Activated naive CD8-positive, alpha-beta T cell (primary cell): ENCODE measurements around the gene PRAMEF14.
"Not testable (repeated sequence)": the region's sequence is repeated elsewhere in the genome, so short reads cannot be mapped to it uniquely, and the experiment has no call there.

ENCODE experiments used
- H3K27ac Mint-ChIP-seq: one replicate; pipeline ENCODE4 v1.8.0; 2021; ENCODE audit warnings: mixed read lengths
- H3K27me3 Mint-ChIP-seq: one replicate; pipeline ENCODE4 v1.8.0; 2021; ENCODE audit warnings: mixed read lengths
- H3K36me3 Mint-ChIP-seq: one replicate; pipeline ENCODE4 v1.8.0; 2021; ENCODE audit warnings: mixed read lengths
- H3K4me1 Mint-ChIP-seq: one replicate; pipeline ENCODE4 v1.8.0; 2021; ENCODE audit warnings: low read depth, mixed read lengths
- H3K4me3 Mint-ChIP-seq: one replicate; pipeline ENCODE4 v1.8.0; 2021; ENCODE audit warnings: mild to moderate bottlenecking, mixed read lengths
- H3K9me3 Mint-ChIP-seq: one replicate; pipeline ENCODE4 v1.8.0; 2021; ENCODE audit warnings: low read depth, mixed read lengths

Gene PRAMEF14

GRCh38 chr1:13303239-13303638 lies 43.7 kb downstream of the PRAMEF14 start, which contains the start of gene PRAMEF33:
TSS of gene PRAMEF33 (plus strand) at chr1:13303539. CDS start at chr1:13305955, 2,416 bp downstream.
- H3K9me3 Mint-ChIP-seq, H3K27me3 Mint-ChIP-seq, H3K4me1 Mint-ChIP-seq, H3K4me3 Mint-ChIP-seq, H3K36me3 Mint-ChIP-seq, H3K27ac Mint-ChIP-seq: not testable (repeated sequence)

GRCh38 chr1:13302197-13302596 lies 44.7 kb downstream of the PRAMEF14 start:
- H3K9me3 Mint-ChIP-seq, H3K4me1 Mint-ChIP-seq, H3K27ac Mint-ChIP-seq, H3K36me3 Mint-ChIP-seq, H3K4me3 Mint-ChIP-seq, H3K27me3 Mint-ChIP-seq: not testable (repeated sequence)

GRCh38 chr1:13298699-13299098 lies 48.2 kb downstream of the PRAMEF14 start:
- not testable (repeated sequence) for H3K4me1 Mint-ChIP-seq, H3K4me3 Mint-ChIP-seq, H3K9me3 Mint-ChIP-seq, H3K27ac Mint-ChIP-seq, H3K36me3 Mint-ChIP-seq, H3K27me3 Mint-ChIP-seq

GRCh38 chr1:13297216-13297931 lies 49.6 kb downstream of the PRAMEF14 start:
- H3K4me1 Mint-ChIP-seq, H3K36me3 Mint-ChIP-seq, H3K27me3 Mint-ChIP-seq, H3K4me3 Mint-ChIP-seq, H3K9me3 Mint-ChIP-seq, H3K27ac Mint-ChIP-seq: not testable (repeated sequence)
